Stimulated activated CD8-positive, alpha-beta memory T cell treated with anti-CD3 and anti-CD28 coated beads, Interleukin-7, amount 100 ng/mL, for 4 hours (primary cell): ENCODE measurements around the gene EPHX1.
"Not testable (repeated sequence)": the region's sequence is repeated elsewhere in the genome, so short reads cannot be mapped to it uniquely, and the experiment has no call there.

ENCODE experiments used
- DNase-seq, 2 donors: peaks; one replicate each; pipeline ENCODE4 v3.0.0-alpha.2; 2020; ENCODE audit warnings: low read depth in 2 of 2

Gene EPHX1

DNA sequence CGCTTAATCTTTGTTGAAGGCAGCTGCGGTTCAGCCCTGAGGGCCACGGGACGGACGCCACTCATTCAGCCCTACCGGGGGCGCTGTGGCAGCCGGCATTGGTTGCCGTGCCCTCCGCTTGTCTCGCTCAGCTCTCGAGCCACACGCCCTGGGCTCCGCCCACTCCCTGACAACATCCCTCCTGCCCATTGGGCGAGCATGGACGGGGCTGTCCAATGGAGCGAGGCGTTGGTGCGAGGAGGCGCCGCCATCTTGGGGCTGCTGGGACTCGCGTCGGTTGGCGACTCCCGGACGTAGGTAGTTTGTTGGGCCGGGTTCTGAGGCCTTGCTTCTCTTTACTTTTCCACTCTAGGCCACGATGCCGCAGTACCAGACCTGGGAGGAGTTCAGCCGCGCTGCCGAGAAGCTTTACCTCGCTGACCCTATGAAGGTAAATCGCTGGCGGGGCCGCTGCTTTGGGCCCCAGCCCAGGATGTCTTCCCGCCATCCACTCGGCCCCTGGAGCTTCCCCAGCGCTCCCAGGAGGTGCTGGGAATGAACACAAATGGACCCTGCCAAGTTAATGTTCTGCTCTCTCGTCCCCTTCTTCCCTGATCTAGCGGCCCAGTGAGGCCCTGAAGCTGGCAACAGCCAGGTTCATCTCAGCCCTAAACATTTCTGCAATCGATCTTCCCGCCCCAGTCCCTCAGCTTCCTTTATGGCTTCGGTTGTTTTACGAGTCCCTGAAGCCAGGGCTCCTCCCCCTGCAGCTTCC is 32.2 kb upstream of the EPHX1 start, which contains the start of gene SRP9:
Gene SRP9 (plus strand): TSS at position 244 of the 754 bp plus-strand sequence. CDS start 115 bp downstream, at position 359.
- DNase-seq: peak; percentile 98

DNA sequence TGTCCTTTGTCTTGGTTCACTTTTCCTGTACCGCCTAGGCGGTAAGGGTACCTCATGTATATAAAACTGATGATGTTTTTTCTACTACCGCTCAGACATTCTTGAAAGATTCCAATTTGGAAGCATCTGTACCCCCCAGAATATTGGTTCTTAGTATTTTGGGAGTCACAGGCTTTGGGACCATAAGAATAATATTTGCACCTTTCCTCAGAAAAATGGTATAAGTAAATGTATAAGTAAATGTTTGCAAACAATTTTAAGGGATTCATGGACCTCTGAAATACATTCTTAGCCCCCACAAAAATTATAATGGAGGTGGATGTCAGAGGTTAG is 31.6 kb upstream of the EPHX1 start:
- DNase-seq: no peak

DNA sequence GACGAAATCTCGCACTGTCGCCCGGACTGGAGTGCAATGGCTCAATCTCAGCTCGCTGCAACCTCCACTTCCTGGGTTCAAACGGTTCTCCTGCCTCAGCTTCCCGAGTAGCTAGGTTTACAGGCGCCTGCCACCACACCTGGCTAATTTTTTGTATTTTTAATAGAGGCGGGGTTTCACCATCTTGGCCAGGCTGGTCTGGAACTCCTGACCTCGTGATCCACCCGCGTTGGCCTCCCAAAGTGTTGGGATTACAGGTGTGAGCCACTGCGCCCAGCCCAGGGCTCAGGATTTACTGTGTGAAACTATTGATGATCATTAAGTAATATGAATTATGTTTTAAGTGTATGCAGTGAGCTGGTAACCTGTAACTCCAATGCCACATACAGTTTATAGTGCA is 30.8 kb upstream of the EPHX1 start:
- DNase-seq: not testable (repeated sequence)

DNA sequence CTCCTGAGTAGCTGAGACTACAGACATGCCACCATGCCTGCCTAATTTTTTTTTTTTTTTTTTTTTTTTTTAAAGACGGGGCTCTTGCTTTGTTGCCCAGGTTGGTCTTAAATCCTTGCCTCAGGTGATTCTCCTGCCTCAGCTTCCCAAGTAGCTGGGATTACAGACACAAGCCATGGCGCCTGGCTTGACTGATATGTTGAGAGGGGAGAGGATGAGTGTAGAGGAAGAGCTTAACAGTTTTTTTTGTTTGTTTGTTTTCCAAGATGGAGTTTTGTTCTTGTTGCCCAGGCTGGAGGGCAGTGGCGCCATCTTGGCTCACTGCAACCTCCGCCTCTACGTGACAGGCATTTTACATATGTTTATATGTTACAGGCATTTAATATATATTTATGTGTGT is 29.8 kb upstream of the EPHX1 start:
- no peak for DNase-seq

DNA sequence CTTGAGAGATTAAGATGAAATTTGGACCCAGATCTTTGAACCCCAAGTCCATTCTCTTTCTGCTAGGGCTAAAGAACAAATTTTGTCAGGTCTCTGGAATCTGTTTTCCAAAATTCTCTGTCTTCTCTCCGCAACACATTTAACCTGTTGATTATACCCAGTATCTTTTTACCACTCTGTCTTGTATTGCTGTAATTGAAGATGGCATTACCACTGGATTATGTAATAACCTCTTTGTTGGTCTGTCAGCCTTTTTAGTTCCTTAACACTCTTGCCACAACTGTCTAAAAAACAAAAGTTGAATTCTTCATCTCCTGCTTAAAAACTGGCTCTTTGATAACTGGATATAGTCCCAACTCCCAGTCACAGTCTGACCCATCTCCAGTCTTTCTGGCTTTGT is 29.3 kb upstream of the EPHX1 start:
- no peak for DNase-seq

DNA sequence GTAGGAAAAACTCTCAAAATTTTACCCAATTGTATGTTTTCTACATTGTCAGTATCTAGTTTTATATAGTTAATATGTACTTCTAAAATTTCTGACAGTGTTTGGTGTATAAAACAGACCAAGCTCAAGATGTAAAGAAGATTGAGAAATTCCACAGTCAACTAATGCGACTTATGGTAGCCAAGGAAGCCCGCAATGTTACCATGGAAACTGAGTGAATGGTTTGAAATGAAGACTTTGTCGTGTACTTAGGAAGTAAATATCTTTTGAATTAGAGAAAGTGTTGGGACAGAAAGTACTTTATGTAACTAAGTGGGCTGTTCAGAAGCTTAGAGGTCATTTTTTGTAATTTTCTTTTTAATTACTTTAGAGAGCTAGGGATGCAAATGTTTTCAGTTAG is 20.8 kb upstream of the EPHX1 start:
- not testable (repeated sequence) for DNase-seq

DNA sequence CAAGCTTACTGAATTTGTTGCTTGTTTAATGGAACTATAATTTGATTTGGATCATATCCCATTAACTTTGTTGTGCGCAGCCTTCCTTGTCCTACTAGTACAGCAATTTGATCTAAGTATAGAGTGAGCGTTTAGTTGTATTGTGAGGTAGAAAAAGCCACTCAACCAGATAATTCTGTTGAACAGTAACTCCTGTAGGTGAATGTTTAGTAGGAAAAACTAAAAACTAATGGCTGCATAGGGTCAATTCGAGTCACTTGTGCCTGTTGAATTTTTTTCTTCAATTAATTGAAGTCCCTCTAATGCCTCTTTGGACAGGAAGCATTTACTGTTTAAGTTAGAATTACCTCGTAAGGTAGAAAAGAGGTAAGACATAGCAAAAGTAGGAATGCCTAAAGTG is 15.0 kb upstream of the EPHX1 start:
- no peak for DNase-seq

DNA sequence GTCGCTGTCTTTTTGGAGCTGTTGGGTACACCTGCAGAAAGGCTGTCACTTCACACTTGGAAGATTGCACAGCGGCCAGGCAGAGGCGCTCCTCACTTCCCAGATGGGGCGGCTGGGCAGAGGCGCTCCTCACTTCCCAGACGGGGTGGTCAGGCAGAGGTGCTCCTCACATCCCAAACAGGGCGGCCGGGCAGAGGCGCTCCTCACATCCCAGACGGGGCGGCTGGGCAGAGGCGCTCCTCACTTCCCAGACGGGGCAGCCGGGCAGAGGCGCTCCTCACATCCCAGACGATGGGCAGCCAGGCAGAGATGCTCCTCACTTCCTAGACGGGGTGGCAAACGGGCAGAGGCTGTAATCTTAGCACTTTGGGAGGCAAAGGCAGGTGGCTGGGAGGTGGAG is 13.8 kb upstream of the EPHX1 start:
- DNase-seq: not testable (repeated sequence)

DNA sequence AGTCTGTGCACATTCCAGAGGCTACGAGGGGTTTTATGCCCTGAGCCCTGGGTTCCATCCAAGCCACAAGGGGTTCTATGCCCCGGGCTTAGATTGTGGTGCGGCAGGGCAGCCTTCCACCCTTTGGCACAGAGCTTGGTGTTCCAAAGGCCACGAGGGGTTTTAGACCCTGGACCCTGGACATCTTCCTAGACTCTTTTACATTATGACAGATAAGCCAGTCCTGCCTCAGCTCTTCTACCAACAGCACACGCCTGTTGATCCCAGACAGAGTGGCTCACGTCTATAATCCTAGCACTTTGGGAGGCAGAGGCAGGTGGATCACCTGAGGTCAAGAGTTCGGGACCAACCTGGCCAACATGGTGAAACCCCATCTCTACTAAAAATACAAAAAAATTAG is 8.8 kb upstream of the EPHX1 start:
- DNase-seq: not testable (repeated sequence)

DNA sequence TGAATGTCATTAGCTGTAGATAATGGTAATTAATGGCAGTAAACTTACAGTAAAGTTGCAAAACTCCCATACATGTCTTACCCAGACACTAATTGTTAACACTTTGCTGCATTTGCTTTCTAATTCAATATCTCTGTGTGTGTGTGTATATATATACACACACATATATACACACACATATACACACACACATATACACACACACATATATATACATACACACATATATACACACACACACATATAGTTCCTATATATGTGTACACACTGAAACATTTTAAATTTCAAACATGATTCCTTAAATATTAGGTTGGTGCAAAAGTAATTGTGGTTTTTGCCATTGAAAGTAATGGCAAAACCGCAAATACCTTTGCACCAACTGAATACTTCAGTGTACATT is 3.7 kb upstream of the EPHX1 start:
- no peak for DNase-seq

DNA sequence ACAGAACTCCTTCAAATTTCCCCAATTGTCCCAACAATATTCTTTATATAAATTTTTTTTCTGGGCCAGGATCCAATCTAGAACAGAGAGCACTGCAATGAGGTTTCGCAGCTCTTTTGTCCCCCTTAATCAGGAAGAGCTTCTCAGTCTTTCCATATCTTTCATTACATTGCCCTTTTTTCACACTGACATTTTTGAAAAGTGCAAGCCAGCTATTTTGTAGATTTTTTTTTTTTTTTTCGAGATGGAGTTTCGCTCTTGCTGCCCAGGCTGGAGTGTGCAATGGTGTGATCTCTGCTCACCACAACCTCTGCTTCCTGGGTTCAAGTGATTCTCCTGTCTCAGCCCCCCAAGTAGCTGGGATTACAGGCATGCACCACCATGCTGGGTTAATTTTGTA is 3.2 kb upstream of the EPHX1 start:
- DNase-seq: not testable (repeated sequence)

DNA sequence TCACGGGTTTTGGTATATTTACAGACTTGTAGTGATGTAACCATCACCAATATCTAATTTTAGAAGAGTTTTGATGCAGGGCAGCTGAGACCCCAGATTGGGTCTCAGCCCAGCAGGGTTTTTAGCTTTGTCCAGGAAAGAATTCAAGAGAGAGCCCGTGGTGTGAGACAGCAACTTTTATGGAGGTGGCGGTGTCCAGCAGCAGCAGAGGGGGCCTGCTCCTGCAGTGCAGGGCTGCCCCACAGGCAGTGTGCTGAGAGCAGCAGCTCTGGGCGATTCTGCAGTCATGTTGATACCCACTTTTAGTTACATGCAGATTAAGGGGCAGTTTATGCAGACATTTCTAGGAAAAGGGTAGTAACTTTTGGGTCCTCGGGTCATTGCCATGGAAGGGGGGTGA is 1.8 kb upstream of the EPHX1 start:
- DNase-seq: no peak

DNA sequence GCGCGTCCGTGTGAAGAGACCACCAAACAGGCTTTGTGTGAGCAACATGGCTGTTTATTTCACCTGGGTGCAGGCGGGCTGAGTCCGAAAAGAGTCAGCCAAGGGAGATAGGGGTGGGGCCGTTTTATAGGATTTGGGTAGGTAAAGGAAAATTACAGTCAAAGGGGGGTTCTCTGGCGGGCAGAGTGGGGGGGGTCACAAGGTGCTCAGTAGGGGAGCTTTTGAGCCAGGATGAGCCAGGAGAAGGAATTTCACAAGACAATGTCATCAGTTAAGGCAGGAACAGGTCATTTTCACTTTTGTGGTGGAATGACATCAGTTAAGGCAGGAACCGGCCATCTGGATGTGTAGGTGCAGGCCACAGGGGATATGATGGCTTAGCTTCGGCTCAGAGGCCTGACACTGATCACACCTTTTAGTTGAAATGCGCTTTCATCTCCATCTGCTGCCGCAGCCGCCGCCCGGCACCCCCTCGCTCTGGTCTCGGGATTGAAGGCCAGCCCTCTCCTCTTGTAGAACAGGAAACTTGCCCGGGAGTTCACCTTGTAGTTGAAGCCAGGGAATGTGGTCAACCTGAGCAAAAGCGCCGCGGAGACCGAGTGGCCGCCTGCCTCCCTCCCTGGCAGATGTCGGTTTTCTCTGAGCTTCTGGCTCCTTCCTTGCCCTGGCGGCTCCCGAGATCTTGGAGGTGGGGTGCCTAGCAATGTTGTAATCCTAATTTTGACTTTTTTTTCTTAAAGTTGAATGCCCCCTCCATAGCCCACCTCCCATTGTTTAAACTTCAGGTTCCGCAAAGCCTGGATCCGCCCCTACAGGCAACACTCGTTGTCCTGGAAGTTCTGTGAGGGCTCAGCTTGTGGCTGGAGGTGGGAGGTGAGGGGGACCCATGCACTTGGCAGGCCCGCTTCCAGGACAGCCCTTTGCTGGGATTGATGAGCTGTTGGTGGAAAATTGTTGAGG is 935 bp downstream of the EPHX1 start:
- DNase-seq: not testable (repeated sequence)

DNA sequence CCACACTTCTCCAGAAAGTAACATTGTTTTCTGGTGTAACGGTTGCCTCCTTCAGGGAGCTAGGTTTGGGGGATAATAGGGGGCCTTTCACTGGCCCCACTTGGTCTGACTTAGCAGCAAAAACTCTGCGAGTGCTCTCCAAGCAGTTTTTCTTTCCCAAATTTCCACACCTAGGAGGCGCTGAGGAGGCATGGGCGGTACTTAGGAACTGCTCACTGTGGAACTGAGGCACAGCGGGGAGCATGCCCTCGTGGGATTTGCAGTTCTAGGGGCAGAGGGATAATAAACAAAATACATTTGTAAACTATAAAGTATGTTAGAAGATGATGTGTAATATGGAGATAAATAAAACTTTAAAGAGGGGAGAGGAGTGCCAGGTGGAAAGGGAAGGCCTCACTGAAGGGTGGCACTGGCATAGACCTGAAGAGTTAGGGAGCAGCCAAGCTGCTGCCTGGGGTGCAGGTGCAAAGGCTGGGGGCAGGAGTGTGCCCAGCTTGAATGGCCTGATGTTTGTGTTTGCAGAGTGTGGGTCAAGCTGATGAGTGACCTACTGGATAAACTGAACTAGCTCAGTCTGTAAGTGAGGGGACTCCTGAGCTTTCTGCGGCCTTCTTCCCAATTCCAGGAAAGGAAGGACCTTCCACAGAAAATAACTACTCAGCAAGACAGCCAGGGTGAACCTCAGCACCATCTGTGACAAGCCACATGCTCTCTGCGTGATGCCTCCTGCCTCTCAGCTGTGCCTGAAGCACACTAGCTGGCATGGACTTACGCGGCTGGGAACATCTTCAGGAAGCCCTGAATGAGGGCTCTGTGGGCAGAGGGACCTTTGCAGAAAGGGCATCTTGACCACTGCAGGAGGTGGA is 1.9 kb downstream of the EPHX1 start:
- DNase-seq: no peak

DNA sequence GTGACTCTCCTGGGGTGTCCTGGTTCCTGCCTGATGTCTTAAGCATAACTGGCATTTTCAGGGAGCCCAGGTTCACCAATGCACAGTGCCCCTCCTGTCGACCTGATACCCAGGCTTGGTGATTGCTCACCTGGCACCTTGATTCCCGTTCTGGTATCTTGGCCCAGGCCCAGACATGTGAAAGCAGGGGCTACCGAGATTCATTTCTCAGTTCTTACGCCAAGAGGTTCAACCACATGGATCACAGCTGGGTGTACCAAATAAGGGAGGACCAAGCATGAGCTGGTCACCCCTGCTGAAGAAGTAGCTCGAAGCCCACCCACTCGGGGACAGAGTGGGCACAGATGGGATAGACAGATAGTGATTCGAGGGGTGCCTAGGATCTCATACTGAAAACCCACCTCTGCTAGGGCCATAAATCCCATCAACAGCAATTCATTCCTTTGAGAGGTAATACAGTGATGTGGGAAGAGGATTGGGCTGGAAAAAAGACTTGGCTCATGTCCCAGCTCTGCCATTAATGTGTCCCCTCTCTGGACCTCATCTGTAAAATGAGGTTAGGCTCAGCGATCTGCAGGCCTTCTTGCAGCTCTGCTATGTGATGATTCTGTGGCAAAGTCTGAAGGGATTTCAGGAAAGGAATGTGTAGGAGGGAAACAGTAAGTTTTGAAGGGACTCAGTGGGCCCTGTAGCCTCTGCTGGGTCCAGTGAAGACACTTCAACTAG is 2.7 kb downstream of the EPHX1 start:
- DNase-seq: no peak

DNA sequence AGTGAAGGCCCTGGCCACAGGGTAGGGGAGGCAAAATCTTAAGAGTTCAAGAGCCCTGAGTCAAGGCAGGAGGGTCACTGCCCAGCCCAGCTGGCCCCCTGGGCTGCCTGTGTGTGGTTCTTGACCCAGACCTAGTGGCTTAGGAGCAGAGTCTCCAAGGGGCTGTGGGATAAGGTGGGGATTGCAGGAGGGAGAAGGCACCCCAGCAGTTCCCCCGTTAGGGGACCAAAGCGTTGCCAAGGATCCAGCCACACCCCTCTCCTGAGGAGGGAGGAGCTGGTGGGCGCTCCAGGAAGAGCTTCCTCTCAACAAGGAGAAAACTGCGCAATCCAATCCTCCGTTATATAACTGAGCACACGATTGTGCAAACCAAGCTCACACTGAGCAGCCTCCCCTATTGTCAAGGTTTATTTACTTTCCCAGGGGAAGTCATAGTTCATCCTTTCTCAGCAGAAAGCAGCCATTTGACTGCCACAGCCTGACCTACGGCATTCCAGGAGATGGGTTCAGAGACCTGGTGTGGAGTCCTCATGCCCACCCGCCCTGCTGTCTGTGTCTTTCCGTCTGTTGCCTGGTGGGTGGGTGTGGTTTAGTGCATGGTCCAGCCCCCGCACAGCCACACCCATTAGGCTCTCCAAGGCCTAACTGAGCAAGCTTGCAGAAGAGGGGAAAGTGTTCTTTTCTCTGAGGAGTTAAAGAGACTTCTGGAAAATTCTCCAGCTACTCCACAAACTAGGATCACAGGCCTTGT is 3.5 kb downstream of the EPHX1 start:
- DNase-seq: no peak

DNA sequence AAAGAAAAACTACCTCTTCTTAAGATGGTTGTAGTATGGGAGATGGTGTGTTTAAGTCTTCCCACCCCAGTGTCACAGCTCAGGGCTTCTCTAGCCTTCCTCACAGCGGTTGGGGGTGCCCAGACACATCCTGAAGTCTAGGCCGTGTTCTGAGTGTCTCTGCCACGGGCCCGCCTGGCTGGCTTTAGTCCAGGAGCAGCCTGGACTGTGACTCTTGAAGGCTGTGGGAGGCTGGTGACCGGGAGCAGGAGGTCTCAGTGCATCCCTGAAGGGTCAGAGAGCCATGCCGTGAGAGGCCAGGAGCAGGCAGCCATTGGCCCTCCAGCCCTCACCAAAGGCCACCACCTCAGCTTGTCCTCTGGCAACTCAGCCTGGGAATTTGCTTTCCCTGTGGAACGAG is 4.5 kb downstream of the EPHX1 start:
- DNase-seq: no peak

DNA sequence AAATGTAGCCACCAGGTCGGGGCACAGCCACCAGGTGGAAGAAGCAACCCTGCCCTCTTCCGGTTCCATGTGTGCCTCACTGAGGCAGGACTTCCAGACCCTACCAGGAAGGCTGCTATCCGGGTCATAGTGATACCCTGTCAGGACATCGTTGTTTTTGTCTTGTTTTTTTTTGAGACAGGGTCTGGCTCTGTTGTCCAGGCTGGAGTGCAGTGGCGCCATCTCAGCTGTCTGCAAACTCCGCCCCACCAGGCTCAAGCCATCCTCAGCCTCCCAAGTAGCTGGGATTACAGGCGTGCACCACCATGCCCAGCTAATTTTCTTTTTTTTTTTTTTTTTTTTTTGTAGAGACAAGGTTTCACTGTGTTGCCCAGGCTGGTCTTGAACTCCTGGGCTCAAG is 5.2 kb downstream of the EPHX1 start:
- not testable (repeated sequence) for DNase-seq

DNA sequence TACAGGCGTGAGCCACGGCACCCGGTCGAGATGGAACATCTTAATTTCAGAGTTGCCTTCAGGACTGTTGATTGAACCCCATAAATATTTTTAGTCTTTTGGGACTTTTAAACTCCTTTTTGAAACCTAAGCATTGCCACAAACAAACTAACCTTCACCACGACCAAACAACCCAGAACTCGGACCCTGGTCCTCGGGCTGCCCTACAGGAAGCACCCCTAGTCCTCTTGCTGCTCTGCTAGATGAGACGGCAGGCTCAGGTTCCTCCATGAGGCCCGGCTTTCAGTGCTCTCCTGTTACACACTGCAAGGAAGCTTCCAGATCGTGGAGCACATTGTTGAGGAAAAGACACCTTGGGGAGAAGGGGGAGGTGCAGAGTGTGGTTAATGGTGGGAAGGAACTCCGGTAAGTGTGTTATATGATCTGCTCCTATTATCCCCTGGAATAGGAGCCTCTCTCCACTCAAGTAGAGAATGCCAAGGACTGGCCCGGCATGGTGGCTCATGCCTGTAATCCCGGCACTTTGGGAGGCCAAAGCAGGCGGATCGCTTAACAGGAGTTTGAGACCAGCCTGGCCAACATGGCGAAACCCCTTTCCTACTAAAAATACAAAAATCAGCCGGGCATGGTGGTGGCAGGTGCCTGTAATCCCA is 5.7 kb downstream of the EPHX1 start:
- no peak for DNase-seq
